GM23338 (cell line): ENCODE measurements around the gene TAF4.

Source experiments
- CREB1 ChIP-seq: fragments of 250-450 bp; sonication (Bioruptor Pico); IDR thresholded peaks from 2 replicates; pipeline ENCODE4 v1.5.0; 2020; ENCODE audit warnings: low read depth, mild to moderate bottlenecking, moderate library complexity
- EZH2 ChIP-seq: fragments of 200-600 bp; sonication (generic); IDR thresholded peaks from one replicate; pipeline ENCODE4 v1.8.0; 2017; ENCODE audit warnings: antibody characterized with exemption, mild to moderate bottlenecking, low read depth; ENCODE audit not compliant: unreplicated experiment
- EZH2phosphoT487 ChIP-seq: fragments of 200-600 bp; sonication (generic); IDR thresholded peaks from one replicate; pipeline ENCODE4 v1.8.1; 2018; ENCODE audit warnings: antibody characterized with exemption; ENCODE audit not compliant: unreplicated experiment
- JUNB ChIP-seq: IDR thresholded peaks from one replicate; pipeline ENCODE4 v1.6.1; 2016; ENCODE audit warnings: antibody characterized with exemption; ENCODE audit not compliant: unreplicated experiment
- POLR2AphosphoS5 ChIP-seq: IDR thresholded peaks from 2 replicates; pipeline ENCODE4 v1.6.1; 2016; ENCODE audit warnings: antibody characterized with exemption, low read depth
- ZNF114 ChIP-seq: fragments of 250-450 bp; sonication (Bioruptor Pico); IDR thresholded peaks from 2 replicates; pipeline ENCODE4 v1.5.0; 2020; ENCODE audit warnings: mild to moderate bottlenecking, moderate library complexity
- TF ChIP-seq, protein P1 (sequence below), 2 experiments: fragments of 200-600 bp in 1 of 2; sonication (generic) in 1 of 2; conservative IDR thresholded peaks; 2 replicates each; pipeline versions ENCODE4 v1.5.1 to v1.6.1; 2016 to 2017; ENCODE audit warnings: antibody characterized with exemption in 2 of 2, low read depth in 2 of 2, mild to moderate bottlenecking in 2 of 2, moderate library complexity in 1 of 2
- TF ChIP-seq, protein P2 (sequence below): IDR thresholded peaks from one replicate; pipeline ENCODE4 v1.6.1; 2018; ENCODE audit warnings: antibody characterized with exemption; ENCODE audit not compliant: unreplicated experiment
- TF ChIP-seq, protein P3 (sequence below): IDR thresholded peaks from 2 replicates; pipeline ENCODE4 v1.6.1; 2016; ENCODE audit warnings: antibody characterized with exemption
- TF ChIP-seq, protein P4 (sequence below): fragments of 250-450 bp; sonication (Bioruptor Pico); IDR thresholded peaks from 2 replicates; pipeline ENCODE4 v1.5.0; 2020; ENCODE audit warnings: mild to moderate bottlenecking, moderate library complexity

DNA sequence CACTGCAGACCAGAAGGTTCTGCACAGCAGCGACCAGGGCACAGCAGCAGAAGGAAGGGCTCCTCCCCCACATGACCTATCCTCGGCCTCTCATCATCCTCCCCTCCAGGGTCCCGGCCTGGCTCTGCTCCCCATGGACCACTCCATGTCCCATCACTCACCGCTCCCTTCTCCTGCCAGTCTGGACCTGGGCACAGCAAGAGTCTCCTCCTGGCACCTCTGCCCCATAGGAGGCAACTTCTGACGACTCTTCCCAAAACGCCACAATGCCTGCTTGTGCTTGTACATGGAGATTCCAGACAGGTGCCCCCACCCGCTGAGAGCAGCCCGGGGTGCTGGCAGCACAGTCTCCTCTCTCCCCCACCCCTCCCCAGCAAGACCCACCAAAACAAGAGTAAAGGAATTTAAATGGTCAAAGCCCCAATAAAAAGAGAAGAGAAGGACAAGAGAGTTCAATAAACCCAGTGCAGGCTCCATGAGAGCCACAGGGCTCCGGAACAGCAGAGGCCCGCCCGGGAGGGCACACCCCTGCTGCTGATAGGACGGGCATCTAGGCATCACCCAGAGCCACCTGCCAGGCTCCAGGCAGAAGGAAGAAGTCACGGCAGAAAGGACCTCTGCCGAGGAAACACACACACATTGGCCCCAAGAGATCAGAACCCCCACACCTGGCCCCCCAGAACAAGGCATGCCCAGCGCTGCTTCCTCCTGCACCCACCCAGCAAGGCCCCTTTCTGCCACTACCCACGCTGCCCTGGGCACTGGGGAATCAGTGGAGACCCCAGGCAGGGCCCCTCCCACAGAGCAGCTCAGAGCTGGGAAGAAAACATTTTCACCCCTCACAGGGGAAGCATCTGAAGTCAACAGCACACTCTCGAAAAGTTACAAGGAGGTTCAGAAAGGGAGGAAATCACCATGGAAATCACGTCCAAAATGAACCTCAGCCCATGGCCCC is 15.2 kb downstream of the TAF4 start:
- TF ChIP-seq, protein P1, sequence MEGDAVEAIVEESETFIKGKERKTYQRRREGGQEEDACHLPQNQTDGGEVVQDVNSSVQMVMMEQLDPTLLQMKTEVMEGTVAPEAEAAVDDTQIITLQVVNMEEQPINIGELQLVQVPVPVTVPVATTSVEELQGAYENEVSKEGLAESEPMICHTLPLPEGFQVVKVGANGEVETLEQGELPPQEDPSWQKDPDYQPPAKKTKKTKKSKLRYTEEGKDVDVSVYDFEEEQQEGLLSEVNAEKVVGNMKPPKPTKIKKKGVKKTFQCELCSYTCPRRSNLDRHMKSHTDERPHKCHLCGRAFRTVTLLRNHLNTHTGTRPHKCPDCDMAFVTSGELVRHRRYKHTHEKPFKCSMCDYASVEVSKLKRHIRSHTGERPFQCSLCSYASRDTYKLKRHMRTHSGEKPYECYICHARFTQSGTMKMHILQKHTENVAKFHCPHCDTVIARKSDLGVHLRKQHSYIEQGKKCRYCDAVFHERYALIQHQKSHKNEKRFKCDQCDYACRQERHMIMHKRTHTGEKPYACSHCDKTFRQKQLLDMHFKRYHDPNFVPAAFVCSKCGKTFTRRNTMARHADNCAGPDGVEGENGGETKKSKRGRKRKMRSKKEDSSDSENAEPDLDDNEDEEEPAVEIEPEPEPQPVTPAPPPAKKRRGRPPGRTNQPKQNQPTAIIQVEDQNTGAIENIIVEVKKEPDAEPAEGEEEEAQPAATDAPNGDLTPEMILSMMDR (conservative IDR thresholded peaks at IDR 0.05; ENCODE audit: low read depth in 2 of 2) = no peak
- TF ChIP-seq POLR2AphosphoS5 (no peak), EZH2 (no peak), CREB1 (CRISPR knock-in tag) (no peak), ZNF114 (CRISPR knock-in tag) (no peak), EZH2phosphoT487 (no peak), JUNB (no peak)
- TF ChIP-seq, protein P2, sequence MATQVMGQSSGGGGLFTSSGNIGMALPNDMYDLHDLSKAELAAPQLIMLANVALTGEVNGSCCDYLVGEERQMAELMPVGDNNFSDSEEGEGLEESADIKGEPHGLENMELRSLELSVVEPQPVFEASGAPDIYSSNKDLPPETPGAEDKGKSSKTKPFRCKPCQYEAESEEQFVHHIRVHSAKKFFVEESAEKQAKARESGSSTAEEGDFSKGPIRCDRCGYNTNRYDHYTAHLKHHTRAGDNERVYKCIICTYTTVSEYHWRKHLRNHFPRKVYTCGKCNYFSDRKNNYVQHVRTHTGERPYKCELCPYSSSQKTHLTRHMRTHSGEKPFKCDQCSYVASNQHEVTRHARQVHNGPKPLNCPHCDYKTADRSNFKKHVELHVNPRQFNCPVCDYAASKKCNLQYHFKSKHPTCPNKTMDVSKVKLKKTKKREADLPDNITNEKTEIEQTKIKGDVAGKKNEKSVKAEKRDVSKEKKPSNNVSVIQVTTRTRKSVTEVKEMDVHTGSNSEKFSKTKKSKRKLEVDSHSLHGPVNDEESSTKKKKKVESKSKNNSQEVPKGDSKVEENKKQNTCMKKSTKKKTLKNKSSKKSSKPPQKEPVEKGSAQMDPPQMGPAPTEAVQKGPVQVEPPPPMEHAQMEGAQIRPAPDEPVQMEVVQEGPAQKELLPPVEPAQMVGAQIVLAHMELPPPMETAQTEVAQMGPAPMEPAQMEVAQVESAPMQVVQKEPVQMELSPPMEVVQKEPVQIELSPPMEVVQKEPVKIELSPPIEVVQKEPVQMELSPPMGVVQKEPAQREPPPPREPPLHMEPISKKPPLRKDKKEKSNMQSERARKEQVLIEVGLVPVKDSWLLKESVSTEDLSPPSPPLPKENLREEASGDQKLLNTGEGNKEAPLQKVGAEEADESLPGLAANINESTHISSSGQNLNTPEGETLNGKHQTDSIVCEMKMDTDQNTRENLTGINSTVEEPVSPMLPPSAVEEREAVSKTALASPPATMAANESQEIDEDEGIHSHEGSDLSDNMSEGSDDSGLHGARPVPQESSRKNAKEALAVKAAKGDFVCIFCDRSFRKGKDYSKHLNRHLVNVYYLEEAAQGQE = no peak
- TF ChIP-seq, protein P3, sequence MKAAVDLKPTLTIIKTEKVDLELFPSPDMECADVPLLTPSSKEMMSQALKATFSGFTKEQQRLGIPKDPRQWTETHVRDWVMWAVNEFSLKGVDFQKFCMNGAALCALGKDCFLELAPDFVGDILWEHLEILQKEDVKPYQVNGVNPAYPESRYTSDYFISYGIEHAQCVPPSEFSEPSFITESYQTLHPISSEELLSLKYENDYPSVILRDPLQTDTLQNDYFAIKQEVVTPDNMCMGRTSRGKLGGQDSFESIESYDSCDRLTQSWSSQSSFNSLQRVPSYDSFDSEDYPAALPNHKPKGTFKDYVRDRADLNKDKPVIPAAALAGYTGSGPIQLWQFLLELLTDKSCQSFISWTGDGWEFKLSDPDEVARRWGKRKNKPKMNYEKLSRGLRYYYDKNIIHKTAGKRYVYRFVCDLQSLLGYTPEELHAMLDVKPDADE = no peak
- TF ChIP-seq, protein P4, sequence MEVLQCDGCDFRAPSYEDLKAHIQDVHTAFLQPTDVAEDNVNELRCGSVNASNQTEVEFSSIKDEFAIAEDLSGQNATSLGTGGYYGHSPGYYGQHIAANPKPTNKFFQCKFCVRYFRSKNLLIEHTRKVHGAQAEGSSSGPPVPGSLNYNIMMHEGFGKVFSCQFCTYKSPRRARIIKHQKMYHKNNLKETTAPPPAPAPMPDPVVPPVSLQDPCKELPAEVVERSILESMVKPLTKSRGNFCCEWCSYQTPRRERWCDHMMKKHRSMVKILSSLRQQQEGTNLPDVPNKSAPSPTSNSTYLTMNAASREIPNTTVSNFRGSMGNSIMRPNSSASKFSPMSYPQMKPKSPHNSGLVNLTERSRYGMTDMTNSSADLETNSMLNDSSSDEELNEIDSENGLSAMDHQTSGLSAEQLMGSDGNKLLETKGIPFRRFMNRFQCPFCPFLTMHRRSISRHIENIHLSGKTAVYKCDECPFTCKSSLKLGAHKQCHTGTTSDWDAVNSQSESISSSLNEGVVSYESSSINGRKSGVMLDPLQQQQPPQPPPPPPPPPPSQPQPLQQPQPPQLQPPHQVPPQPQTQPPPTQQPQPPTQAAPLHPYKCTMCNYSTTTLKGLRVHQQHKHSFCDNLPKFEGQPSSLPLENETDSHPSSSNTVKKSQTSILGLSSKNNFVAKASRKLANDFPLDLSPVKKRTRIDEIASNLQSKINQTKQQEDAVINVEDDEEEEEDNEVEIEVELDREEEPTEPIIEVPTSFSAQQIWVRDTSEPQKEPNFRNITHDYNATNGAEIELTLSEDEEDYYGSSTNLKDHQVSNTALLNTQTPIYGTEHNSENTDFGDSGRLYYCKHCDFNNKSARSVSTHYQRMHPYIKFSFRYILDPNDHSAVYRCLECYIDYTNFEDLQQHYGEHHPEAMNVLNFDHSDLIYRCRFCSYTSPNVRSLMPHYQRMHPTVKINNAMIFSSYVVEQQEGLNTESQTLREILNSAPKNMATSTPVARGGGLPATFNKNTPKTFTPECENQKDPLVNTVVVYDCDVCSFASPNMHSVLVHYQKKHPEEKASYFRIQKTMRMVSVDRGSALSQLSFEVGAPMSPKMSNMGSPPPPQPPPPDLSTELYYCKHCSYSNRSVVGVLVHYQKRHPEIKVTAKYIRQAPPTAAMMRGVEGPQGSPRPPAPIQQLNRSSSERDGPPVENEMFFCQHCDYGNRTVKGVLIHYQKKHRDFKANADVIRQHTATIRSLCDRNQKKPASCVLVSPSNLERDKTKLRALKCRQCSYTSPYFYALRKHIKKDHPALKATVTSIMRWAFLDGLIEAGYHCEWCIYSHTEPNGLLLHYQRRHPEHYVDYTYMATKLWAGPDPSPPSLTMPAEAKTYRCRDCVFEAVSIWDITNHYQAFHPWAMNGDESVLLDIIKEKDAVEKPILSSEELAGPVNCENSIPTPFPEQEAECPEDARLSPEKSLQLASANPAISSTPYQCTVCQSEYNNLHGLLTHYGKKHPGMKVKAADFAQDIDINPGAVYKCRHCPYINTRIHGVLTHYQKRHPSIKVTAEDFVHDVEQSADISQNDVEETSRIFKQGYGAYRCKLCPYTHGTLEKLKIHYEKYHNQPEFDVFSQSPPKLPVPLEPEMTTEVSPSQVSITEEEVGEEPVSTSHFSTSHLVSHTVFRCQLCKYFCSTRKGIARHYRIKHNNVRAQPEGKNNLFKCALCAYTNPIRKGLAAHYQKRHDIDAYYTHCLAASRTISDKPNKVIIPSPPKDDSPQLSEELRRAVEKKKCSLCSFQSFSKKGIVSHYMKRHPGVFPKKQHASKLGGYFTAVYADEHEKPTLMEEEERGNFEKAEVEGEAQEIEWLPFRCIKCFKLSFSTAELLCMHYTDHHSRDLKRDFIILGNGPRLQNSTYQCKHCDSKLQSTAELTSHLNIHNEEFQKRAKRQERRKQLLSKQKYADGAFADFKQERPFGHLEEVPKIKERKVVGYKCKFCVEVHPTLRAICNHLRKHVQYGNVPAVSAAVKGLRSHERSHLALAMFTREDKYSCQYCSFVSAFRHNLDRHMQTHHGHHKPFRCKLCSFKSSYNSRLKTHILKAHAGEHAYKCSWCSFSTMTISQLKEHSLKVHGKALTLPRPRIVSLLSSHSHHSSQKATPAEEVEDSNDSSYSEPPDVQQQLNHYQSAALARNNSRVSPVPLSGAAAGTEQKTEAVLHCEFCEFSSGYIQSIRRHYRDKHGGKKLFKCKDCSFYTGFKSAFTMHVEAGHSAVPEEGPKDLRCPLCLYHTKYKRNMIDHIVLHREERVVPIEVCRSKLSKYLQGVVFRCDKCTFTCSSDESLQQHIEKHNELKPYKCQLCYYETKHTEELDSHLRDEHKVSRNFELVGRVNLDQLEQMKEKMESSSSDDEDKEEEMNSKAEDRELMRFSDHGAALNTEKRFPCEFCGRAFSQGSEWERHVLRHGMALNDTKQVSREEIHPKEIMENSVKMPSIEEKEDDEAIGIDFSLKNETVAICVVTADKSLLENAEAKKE (CRISPR knock-in tag) = no peak
